H9 (cell line): ENCODE results near the gene NUMBL. TPM values are rescaled to one million over a fixed set of nuclear protein-coding genes. Genes with fewer than 3 reads are reported as not detected.

Experiments
- DNase-seq: peaks from one replicate; pipeline ENCODE4 v3.0.0-alpha.2; 2017
- H2AFZ ChIP-seq: one replicate; pipeline ENCODE4 v1.6.1; 2013; ENCODE audit warnings: mild to moderate bottlenecking, low read length, control low read depth, moderate library complexity
- H2AK5ac ChIP-seq: 2 replicates; pipeline ENCODE4 v1.6.1; 2013; ENCODE audit warnings: low read length, control low read depth, mixed read lengths; ENCODE audit not compliant: insufficient read length
- H2BK120ac ChIP-seq: one replicate; pipeline ENCODE4 v1.6.1; 2013; ENCODE audit warnings: low read depth, mild to moderate bottlenecking, low read length, control low read depth, inconsistent platforms; ENCODE audit not compliant: poor library complexity, severe bottlenecking
- H2BK12ac ChIP-seq: 2 replicates; pipeline ENCODE4 v1.6.1; 2013; ENCODE audit warnings: low read length, control low read depth, mixed read lengths, low read depth; ENCODE audit not compliant: insufficient read length
- H2BK15ac ChIP-seq: 2 replicates; pipeline ENCODE4 v1.6.1; 2013; ENCODE audit warnings: low read depth, low read length, control low read depth
- H2BK20ac ChIP-seq: one replicate; pipeline ENCODE4 v1.6.1; 2013; ENCODE audit warnings: low read depth, mild to moderate bottlenecking, low read length, control low read depth, inconsistent platforms; ENCODE audit not compliant: poor library complexity, severe bottlenecking
- H2BK5ac ChIP-seq: 2 replicates; pipeline ENCODE4 v1.6.1; 2013; ENCODE audit warnings: low read length, control low read depth, mixed read lengths; ENCODE audit not compliant: insufficient read length
- H3K14ac ChIP-seq: 2 replicates; pipeline ENCODE4 v1.6.1; 2013; ENCODE audit warnings: low read length, control low read depth; ENCODE audit not compliant: insufficient read depth
- H3K18ac ChIP-seq: 2 replicates; pipeline ENCODE4 v1.6.1; 2013; ENCODE audit warnings: low read depth, mild to moderate bottlenecking, mixed read lengths, low read length, control low read depth; ENCODE audit not compliant: insufficient read length
- H3K23ac ChIP-seq: 2 replicates; pipeline ENCODE4 v1.6.1; 2013; ENCODE audit warnings: low read length, control low read depth, mixed read lengths, low read depth; ENCODE audit not compliant: insufficient read length
- H3K23me2 ChIP-seq: 2 replicates; pipeline ENCODE4 v1.6.1; 2013; ENCODE audit warnings: low read depth, mild to moderate bottlenecking, mixed read lengths, low read length, control low read depth; ENCODE audit not compliant: insufficient read length, poor library complexity, severe bottlenecking
- H3K27ac ChIP-seq: 2 replicates; pipeline ENCODE4 v1.5.1; 2013; ENCODE audit warnings: low read length, control low read depth, mixed read lengths, low read depth; ENCODE audit not compliant: insufficient read length
- H3K27me3 ChIP-seq: 2 replicates; pipeline ENCODE4 v1.6.1; 2013; ENCODE audit warnings: low read length, control low read depth, inconsistent platforms; ENCODE audit not compliant: insufficient read depth
- H3K4ac ChIP-seq: 2 replicates; pipeline ENCODE4 v1.6.1; 2013; ENCODE audit warnings: low read depth, mild to moderate bottlenecking, control low read depth, inconsistent platforms, low read length, moderate library complexity
- H3K4me1 ChIP-seq: 2 replicates; pipeline ENCODE4 v1.6.1; 2013; ENCODE audit warnings: low read length, control low read depth, inconsistent platforms; ENCODE audit not compliant: insufficient read depth
- H3K4me2 ChIP-seq: 2 replicates; pipeline ENCODE4 v1.6.1; 2013; ENCODE audit warnings: low read length, control low read depth, mixed read lengths; ENCODE audit not compliant: insufficient read length, insufficient read depth
- H3K56ac ChIP-seq: 2 replicates; pipeline ENCODE4 v1.6.1; 2013; ENCODE audit warnings: low read depth, mild to moderate bottlenecking, mixed read lengths, low read length, control low read depth; ENCODE audit not compliant: insufficient read length
- H3K79me1 ChIP-seq: 2 replicates; pipeline ENCODE4 v1.6.1; 2013; ENCODE audit warnings: low read depth, mild to moderate bottlenecking, moderate library complexity, low read length, control low read depth, inconsistent platforms; ENCODE audit not compliant: insufficient read depth, poor library complexity, severe bottlenecking
- H3K79me2 ChIP-seq: 2 replicates; pipeline ENCODE4 v1.6.1; 2013; ENCODE audit warnings: low read length, control low read depth, inconsistent platforms; ENCODE audit not compliant: insufficient read depth
- H3K9ac ChIP-seq: 2 replicates; pipeline ENCODE4 v1.6.1; 2013; ENCODE audit warnings: low read length, control low read depth, mixed read lengths; ENCODE audit not compliant: insufficient read length; ENCODE audit errors: extremely low read depth
- H3K9me3 ChIP-seq: one replicate; pipeline ENCODE4 v1.6.1; 2013; ENCODE audit warnings: low read depth, low read length, inconsistent platforms; ENCODE audit not compliant: control insufficient read depth
- H3T11ph ChIP-seq: one replicate; pipeline ENCODE4 v1.6.1; 2013; ENCODE audit warnings: mild to moderate bottlenecking, low read length, control low read depth, inconsistent platforms
- H4K20me1 ChIP-seq: one replicate; pipeline ENCODE4 v1.6.1; 2013; ENCODE audit not compliant: control insufficient read depth, insufficient read length, insufficient read depth
- H4K5ac ChIP-seq: 2 replicates; pipeline ENCODE4 v1.6.1; 2013; ENCODE audit warnings: low read depth, mild to moderate bottlenecking, mixed read lengths, low read length, control low read depth; ENCODE audit not compliant: insufficient read length
- H4K8ac ChIP-seq: replicated peaks from 2 replicates; pipeline ENCODE4 v1.6.1; 2013; ENCODE audit warnings: low read length, control low read depth, mixed read lengths, low read depth; ENCODE audit not compliant: insufficient read length
- H4K91ac ChIP-seq: 2 replicates; pipeline ENCODE4 v1.6.1; 2013; ENCODE audit warnings: low read depth, mild to moderate bottlenecking, moderate library complexity, mixed read lengths, low read length, control low read depth; ENCODE audit not compliant: insufficient read length
- H3K27ac Mint-ChIP-seq, 3 experiments: 2 replicates in 2 of 3; 3 replicates in 1 of 3; pipeline ENCODE4 v1.8.0; 2020 to 2021; ENCODE audit warnings: mixed read lengths in 3 of 3, mild to moderate bottlenecking in 1 of 3, moderate library complexity in 1 of 3
- H3K27me3 Mint-ChIP-seq: 2 replicates; pipeline ENCODE4 v1.8.0; 2021; ENCODE audit warnings: low read depth, mild to moderate bottlenecking, moderate library complexity, mixed read lengths
- H3K36me3 Mint-ChIP-seq, 3 experiments: 2 replicates in 2 of 3; 3 replicates in 1 of 3; pipeline ENCODE4 v1.8.0; 2020 to 2021; ENCODE audit warnings: low read depth in 3 of 3, mixed read lengths in 3 of 3; ENCODE audit not compliant: insufficient read depth in 1 of 3
- H3K4me1 Mint-ChIP-seq, 2 experiments: 2 replicates each; pipeline ENCODE4 v1.8.0; 2020; ENCODE audit warnings: mixed read lengths in 2 of 2
- H3K4me3 Mint-ChIP-seq, 2 experiments: 2 replicates in 1 of 2; 3 replicates in 1 of 2; pipeline ENCODE4 v1.8.0; 2020 to 2021; ENCODE audit warnings: mild to moderate bottlenecking in 2 of 2, mixed read lengths in 2 of 2, moderate library complexity in 1 of 2
- H3K9me3 Mint-ChIP-seq, 2 experiments: 2 replicates in 1 of 2; 3 replicates in 1 of 2; pipeline ENCODE4 v1.8.0; 2020; ENCODE audit warnings: mild to moderate bottlenecking in 2 of 2, mixed read lengths in 2 of 2, moderate library complexity in 1 of 2
- CTCF ChIP-seq: fragments of 200-600 bp; sonication (generic); conservative IDR thresholded peaks from 3 replicates; pipeline ENCODE4 v1.8.0; 2021; ENCODE audit warnings: antibody characterized with exemption, mild to moderate bottlenecking
- WGBS: extraction: QIAGEN DNeasy Blood & Tissue Kit; methylation state at CpG from one replicate; pipeline ENCODE4 v1.1.7; 2013; ENCODE audit warnings: missing lambda C conversion rate, low lambda C conversion rate, mixed read lengths; ENCODE audit not compliant: insufficient read length; ENCODE audit errors: extremely low coverage; 5-methylcytosine and 5-hydroxymethylcytosine counted together
- total RNA-seq: library from RNA; stranded (reverse); gene quantifications from 2 replicates; pipeline ENCODE4 v1.2.1, GENCODE V29; 2021

Gene NUMBL
- total RNA-seq, 1 experiment from 2014 or later: 34.5 TPM

DNA sequence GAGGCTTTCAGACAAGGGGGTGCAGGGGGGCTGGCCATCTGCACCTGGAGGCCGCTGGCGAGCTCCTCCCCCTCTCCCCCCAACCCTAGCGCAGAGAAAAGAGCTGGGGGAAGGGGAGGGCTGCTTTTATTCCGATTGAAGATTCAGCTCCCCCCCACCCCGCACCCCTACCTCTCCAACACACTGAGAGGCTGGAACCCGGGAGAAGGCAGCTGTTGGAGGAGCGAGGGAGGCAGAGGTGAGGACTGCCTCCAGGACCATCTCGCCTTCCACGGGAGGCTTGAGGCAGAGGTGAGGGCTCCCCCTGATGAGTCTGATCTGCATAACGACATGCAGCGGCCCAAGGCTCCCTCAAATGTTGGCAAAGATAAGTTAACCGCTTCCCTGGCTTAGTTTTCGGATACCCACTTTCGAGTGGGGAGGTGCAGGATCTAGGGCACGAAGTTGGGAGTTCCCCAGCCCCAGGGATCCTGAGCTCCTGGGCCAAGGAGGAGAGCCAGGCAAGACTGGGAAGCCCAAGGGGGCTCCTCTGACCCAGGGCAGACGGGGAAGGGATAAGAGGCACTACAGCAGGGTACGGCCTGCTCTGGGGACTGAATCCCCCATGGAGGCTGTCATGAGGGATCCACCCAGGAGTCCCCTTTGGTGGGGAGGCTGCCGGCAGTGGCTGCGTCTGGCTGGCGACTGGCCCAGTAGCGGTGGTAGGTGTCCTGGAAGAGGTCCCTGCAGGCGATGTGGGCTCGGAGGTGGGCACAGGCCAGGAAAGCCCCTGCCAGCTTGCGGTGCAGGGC lies 1.2 kb upstream of the NUMBL start:
- H3K9ac ChIP-seq: no peak overlapping the region
- no peak overlapping the region for H4K91ac ChIP-seq
- WGBS: no CpG with 5 or more reads among the region's 24 CpGs

More for the DNA sequence above, 1.2 kb upstream of the NUMBL start:
- Mint-ChIP-seq H3K4me3 (peak overlapping the region; percentile 81 to 86; a peak in 3 of 5 replicates), H3K27ac (peak overlapping the region; percentile 68 to 76 (median 72); a peak in 4 of 7 replicates), H3K36me3 (peaks cover 6 to 29% (median 18%) of the 10 kb centered on the region in 3 experiments), H3K4me1 (peaks cover 7 to 9% of the 10 kb centered on the region in 2 experiments), H3K9me3 (no peaks in the 10 kb centered on the region), H3K27me3 (no peaks in the 10 kb centered on the region)
- Histone ChIP-seq H3K9me3 (no peaks in the 10 kb centered on the region), H2BK12ac (no peak overlapping the region), H4K5ac (no peak overlapping the region), H3T11ph (no peak overlapping the region), H3K27ac (no peak overlapping the region), H2BK15ac (no peak overlapping the region), H4K20me1 (peaks cover 5% of the 10 kb centered on the region), H3K4me1 (no peaks in the 10 kb centered on the region), H3K79me1 (no peaks in the 10 kb centered on the region), H3K23me2 (peaks cover 15% of the 10 kb centered on the region), H3K79me2 (no peaks in the 10 kb centered on the region), H3K4ac (no peak overlapping the region), H2BK20ac (no peak overlapping the region), H3K4me2 (peak overlapping the region; percentile 58), H3K14ac (no peak overlapping the region; the same call in 1 of the 2 replicates), H2BK5ac (no peak overlapping the region), H3K23ac (no peak overlapping the region), H2AK5ac (no peak overlapping the region), H2BK120ac (no peak overlapping the region), H3K56ac (no peak overlapping the region), H3K18ac (peak overlapping the region; percentile 83), H4K8ac (no peak overlapping the region), H2AFZ (no peak overlapping the region), H3K27me3 (no peaks in the 10 kb centered on the region)
- TF ChIP-seq CTCF: no peak
- DNase-seq: peak; percentile 55
